NCI-H1048 (cell line): ENCODE data around the gene ASCL3.
"Not testable (repeated sequence)": the region's sequence is repeated elsewhere in the genome, so short reads cannot be mapped to it uniquely, and the experiment has no call there.

Source experiments
- DNase-seq: peaks from one replicate; lab custom pipeline; 2025; lab: John Stamatoyannopoulos, UW

Gene ASCL3

GRCh38 chr11:8947230-8947943 is 4.6 kb upstream of the ASCL3 start:
- DNase-seq: no peak

GRCh38 chr11:8941341-8942103 is 1.3 kb downstream of the ASCL3 start:
- no peak for DNase-seq

- no peak for DNase-seq
Measured at GRCh38 chr11:8937659-8938058, 5.2 kb downstream of the ASCL3 start.

GRCh38 chr11:8937159-8937558 is 5.7 kb downstream of the ASCL3 start:
- no peak for DNase-seq

GRCh38 chr11:8935789-8936188 is 7.0 kb downstream of the ASCL3 start:
- DNase-seq: not testable (repeated sequence)

- no peak for DNase-seq
Measured at GRCh38 chr11:8934742-8935488, 7.9 kb downstream of the ASCL3 start.

- DNase-seq: no peak
Measured at GRCh38 chr11:8933931-8934330, 8.9 kb downstream of the ASCL3 start.

GRCh38 chr11:8932564-8933180 is 10.1 kb downstream of the ASCL3 start, which contains the start of gene C11orf16:
C11orf16 (minus strand) TSS chr11:8932947; CDS start chr11:8932308, 639 bp downstream.
- DNase-seq: no peak

GRCh38 chr11:8930456-8931175 is 12.2 kb downstream of the ASCL3 start:
- no peak for DNase-seq

GRCh38 chr11:8928981-8929615 is 13.7 kb downstream of the ASCL3 start:
- DNase-seq: no peak

- DNase-seq: no peak
Measured at GRCh38 chr11:8928205-8928604, 14.6 kb downstream of the ASCL3 start.

- DNase-seq: no peak
Measured at GRCh38 chr11:8927233-8927632, 15.6 kb downstream of the ASCL3 start.

GRCh38 chr11:8926236-8926635 is 16.6 kb downstream of the ASCL3 start:
- no peak for DNase-seq

- no peak for DNase-seq
Measured at GRCh38 chr11:8925711-8926110, 17.1 kb downstream of the ASCL3 start.

GRCh38 chr11:8922691-8923090 is 20.1 kb downstream of the ASCL3 start:
- no peak for DNase-seq

- no peak for DNase-seq
Measured at GRCh38 chr11:8917157-8917825, 25.5 kb downstream of the ASCL3 start.

GRCh38 chr11:8914661-8915018 is 28.2 kb downstream of the ASCL3 start:
- DNase-seq: no peak

- DNase-seq: no peak
Measured at GRCh38 chr11:8913961-8914660, 28.7 kb downstream of the ASCL3 start.

- peak; percentile 94 for DNase-seq
Measured at GRCh38 chr11:8911029-8911823, 31.6 kb downstream of the ASCL3 start, which contains the start of gene AKIP1. AKIP1 (plus strand) TSS chr11:8911189; CDS start chr11:8911450, 261 bp downstream.
